ENCODE data around the gene ERGIC1. TPM values are rescaled to one million over a fixed set of nuclear protein-coding genes. Genes with fewer than 3 reads are reported as not detected.

Gene ERGIC1
- total and polyA plus RNA-seq, 2 of the 13 experiments (the other 11 are each of a cell fraction or from before 2014, with no cell fraction given) = 78.5 to 184 TPM

DNA sequence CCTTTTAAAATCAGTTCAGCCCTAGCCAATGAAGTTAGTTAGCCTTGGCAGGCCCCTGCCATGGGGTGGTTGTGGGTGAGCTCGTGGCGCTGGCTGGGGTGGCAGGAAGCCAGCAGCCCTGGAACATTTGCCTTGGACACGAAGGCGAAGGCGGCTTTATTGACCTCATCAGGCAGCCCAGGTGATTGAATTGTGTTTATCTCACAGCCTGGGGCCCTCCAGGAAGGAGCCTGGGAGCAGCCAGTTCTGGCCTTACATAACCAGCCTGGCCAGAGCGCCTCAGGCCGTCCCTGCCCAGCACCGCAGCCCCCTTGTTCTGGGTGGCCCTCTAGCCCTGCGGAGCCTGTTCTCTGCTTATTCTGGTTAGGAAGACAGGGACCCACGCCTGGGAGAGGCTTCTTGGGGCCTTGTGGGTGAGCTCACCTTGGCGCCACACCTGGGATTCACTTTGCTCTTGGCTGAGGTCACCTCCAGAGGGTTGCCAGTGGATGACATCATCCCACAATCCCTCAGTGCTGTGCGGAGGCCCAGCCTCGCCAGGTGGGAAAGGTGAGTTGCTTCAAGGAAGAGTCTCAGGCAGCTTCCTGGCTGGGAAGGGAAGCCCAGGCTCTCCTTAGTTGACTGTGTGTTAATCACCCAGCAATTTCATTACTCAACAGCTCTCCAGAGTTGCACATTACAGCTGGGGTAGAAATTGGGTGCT is 70.7 kb downstream of the ERGIC1 start (continued):
- TF ChIP-seq ZNF589 (CRISPR knock-in tag; conservative IDR thresholded peaks at IDR 0.05) = no peak
- TF ChIP-seq GPN1 (CRISPR knock-in tag; IDR thresholded peaks at IDR 0.05; ENCODE audit: borderline replicate concordance) = no peak
- TF ChIP-seq ZNF839 (CRISPR knock-in tag; IDR thresholded peaks at IDR 0.05; ENCODE audit: borderline replicate concordance) = no peak
- TF ChIP-seq NBN (conservative IDR thresholded peaks at IDR 0.05) = no peak
- TF ChIP-seq, protein P1, sequence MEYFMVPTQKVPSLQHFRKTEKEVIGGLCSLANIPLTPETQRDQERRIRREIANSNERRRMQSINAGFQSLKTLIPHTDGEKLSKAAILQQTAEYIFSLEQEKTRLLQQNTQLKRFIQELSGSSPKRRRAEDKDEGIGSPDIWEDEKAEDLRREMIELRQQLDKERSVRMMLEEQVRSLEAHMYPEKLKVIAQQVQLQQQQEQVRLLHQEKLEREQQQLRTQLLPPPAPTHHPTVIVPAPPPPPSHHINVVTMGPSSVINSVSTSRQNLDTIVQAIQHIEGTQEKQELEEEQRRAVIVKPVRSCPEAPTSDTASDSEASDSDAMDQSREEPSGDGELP (IDR thresholded peaks at IDR 0.05; ENCODE audit: borderline replicate concordance, low read depth) = 0 out of 2 replicates have a peak, but pooled peaks have one; percentile 24
- TF ChIP-seq, protein P2, sequence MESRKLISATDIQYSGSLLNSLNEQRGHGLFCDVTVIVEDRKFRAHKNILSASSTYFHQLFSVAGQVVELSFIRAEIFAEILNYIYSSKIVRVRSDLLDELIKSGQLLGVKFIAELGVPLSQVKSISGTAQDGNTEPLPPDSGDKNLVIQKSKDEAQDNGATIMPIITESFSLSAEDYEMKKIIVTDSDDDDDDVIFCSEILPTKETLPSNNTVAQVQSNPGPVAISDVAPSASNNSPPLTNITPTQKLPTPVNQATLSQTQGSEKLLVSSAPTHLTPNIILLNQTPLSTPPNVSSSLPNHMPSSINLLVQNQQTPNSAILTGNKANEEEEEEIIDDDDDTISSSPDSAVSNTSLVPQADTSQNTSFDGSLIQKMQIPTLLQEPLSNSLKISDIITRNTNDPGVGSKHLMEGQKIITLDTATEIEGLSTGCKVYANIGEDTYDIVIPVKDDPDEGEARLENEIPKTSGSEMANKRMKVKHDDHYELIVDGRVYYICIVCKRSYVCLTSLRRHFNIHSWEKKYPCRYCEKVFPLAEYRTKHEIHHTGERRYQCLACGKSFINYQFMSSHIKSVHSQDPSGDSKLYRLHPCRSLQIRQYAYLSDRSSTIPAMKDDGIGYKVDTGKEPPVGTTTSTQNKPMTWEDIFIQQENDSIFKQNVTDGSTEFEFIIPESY (CRISPR knock-in tag; IDR thresholded peaks at IDR 0.05) = peak; percentile 75
- TF ChIP-seq ASH2L (IDR thresholded peaks at IDR 0.05; ENCODE audit: insufficient read length, low read depth, low read length) = no peak
- TF ChIP-seq FOSL1 (CRISPR knock-in tag; IDR thresholded peaks at IDR 0.05; ENCODE audit: borderline replicate concordance) = no peak
- TF ChIP-seq, protein P3, sequence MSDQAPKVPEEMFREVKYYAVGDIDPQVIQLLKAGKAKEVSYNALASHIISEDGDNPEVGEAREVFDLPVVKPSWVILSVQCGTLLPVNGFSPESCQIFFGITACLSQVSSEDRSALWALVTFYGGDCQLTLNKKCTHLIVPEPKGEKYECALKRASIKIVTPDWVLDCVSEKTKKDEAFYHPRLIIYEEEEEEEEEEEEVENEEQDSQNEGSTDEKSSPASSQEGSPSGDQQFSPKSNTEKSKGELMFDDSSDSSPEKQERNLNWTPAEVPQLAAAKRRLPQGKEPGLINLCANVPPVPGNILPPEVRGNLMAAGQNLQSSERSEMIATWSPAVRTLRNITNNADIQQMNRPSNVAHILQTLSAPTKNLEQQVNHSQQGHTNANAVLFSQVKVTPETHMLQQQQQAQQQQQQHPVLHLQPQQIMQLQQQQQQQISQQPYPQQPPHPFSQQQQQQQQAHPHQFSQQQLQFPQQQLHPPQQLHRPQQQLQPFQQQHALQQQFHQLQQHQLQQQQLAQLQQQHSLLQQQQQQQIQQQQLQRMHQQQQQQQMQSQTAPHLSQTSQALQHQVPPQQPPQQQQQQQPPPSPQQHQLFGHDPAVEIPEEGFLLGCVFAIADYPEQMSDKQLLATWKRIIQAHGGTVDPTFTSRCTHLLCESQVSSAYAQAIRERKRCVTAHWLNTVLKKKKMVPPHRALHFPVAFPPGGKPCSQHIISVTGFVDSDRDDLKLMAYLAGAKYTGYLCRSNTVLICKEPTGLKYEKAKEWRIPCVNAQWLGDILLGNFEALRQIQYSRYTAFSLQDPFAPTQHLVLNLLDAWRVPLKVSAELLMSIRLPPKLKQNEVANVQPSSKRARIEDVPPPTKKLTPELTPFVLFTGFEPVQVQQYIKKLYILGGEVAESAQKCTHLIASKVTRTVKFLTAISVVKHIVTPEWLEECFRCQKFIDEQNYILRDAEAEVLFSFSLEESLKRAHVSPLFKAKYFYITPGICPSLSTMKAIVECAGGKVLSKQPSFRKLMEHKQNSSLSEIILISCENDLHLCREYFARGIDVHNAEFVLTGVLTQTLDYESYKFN (CRISPR knock-in tag; conservative IDR thresholded peaks at IDR 0.05) = 0 out of 2 replicates have a peak, but pooled peaks have one; percentile 22
- TF ChIP-seq, protein P4, sequence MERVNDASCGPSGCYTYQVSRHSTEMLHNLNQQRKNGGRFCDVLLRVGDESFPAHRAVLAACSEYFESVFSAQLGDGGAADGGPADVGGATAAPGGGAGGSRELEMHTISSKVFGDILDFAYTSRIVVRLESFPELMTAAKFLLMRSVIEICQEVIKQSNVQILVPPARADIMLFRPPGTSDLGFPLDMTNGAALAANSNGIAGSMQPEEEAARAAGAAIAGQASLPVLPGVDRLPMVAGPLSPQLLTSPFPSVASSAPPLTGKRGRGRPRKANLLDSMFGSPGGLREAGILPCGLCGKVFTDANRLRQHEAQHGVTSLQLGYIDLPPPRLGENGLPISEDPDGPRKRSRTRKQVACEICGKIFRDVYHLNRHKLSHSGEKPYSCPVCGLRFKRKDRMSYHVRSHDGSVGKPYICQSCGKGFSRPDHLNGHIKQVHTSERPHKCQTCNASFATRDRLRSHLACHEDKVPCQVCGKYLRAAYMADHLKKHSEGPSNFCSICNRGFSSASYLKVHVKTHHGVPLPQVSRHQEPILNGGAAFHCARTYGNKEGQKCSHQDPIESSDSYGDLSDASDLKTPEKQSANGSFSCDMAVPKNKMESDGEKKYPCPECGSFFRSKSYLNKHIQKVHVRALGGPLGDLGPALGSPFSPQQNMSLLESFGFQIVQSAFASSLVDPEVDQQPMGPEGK (CRISPR knock-in tag; IDR thresholded peaks at IDR 0.05) = no peak
- TF ChIP-seq ZNF446 (CRISPR knock-in tag; IDR thresholded peaks at IDR 0.05) = no peak
